ENCODE results near the gene LOXL3. TPM values are rescaled to one million over a fixed set of nuclear protein-coding genes. Genes with fewer than 3 reads are reported as not detected.
A peak's percentile ranks its signal among the peaks of the same experiment; 100 is the strongest.

Gene LOXL3
- total and polyA plus RNA-seq, 9 donors = 2.3 to 8.5 (median 4.4) TPM

DNA sequence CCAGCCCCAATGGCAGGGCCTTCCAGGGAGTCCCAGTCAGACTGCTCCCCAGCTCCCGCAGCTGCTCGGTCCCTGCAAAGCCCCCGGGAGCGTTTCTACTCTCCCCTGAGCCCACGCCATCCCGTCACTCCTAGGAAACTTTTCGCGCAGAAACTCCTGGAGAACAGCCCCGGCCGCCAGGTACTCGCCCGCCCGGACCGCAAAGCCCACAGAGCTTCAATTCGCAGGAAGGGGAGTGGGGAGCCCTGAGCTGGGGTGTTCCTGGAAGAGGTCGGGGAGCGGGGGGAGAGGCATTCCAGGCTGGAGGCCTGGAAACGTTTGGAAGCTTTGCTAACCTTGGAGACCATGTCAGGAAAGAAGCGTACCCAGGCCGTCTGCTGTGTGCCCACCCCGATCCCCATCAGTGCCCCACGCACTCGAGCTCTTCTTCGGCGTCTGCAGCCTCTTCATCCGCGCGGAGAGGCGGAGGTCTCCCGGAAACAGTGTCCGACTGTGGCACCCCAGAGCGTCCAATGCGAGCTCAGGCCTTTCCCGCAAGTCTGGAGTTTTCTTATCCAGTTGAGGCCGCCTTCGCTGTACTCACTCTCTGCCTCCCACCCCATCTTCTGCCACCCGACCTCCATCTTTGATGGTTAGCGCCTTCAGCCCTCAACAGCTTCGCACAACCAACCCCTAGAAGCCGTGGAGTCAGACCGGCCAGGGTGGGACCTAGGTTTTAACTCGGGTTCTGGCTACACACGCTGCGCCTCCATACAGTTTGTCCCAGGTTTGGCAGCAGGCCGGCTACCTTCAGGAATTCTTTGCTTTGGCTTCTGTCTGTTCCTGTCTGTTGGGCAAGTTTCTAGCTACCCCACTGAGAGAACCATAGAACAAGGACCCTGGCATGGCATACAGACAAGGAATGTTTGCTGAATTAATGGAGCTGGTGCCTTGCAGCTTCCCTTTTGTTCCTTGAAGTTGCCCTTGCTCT, 50.0 kb downstream of the LOXL3 start:
- no peaks in the 10 kb centered on the region for H3K9me3 ChIP-seq
- no peaks in the 10 kb centered on the region for H3K27me3 ChIP-seq
- peak overlapping the region; percentile 34 for H3K4me3 ChIP-seq
- WGBS, 3 donors = 54 to 61% (median 58%) methylated on average over 45 of the region's 45 CpGs
- no peaks in the 10 kb centered on the region for H3K36me3 ChIP-seq
- peaks cover 5% of the 10 kb centered on the region for H3K4me1 ChIP-seq (ENCODE audit: insufficient read depth)
- peak in 1 of 5 donors; percentile 23 for DNase-seq
- H3K27ac ChIP-seq = no peak overlapping the region
- TF ChIP-seq, protein P1, sequence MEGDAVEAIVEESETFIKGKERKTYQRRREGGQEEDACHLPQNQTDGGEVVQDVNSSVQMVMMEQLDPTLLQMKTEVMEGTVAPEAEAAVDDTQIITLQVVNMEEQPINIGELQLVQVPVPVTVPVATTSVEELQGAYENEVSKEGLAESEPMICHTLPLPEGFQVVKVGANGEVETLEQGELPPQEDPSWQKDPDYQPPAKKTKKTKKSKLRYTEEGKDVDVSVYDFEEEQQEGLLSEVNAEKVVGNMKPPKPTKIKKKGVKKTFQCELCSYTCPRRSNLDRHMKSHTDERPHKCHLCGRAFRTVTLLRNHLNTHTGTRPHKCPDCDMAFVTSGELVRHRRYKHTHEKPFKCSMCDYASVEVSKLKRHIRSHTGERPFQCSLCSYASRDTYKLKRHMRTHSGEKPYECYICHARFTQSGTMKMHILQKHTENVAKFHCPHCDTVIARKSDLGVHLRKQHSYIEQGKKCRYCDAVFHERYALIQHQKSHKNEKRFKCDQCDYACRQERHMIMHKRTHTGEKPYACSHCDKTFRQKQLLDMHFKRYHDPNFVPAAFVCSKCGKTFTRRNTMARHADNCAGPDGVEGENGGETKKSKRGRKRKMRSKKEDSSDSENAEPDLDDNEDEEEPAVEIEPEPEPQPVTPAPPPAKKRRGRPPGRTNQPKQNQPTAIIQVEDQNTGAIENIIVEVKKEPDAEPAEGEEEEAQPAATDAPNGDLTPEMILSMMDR (IDR thresholded peaks at IDR 0.05) = no peak
- no peak for TF ChIP-seq POLR2A (IDR thresholded peaks at IDR 0.05)
- TF ChIP-seq EP300 (IDR thresholded peaks at IDR 0.05) = no peak
- intact Hi-C loops (cut with DNase I) = loop anchor here in 1 of 4 donors (10.0 kb wide), 1 partner anchor 81 kb away; no protein-coding TSS in a partner anchor

DNA sequence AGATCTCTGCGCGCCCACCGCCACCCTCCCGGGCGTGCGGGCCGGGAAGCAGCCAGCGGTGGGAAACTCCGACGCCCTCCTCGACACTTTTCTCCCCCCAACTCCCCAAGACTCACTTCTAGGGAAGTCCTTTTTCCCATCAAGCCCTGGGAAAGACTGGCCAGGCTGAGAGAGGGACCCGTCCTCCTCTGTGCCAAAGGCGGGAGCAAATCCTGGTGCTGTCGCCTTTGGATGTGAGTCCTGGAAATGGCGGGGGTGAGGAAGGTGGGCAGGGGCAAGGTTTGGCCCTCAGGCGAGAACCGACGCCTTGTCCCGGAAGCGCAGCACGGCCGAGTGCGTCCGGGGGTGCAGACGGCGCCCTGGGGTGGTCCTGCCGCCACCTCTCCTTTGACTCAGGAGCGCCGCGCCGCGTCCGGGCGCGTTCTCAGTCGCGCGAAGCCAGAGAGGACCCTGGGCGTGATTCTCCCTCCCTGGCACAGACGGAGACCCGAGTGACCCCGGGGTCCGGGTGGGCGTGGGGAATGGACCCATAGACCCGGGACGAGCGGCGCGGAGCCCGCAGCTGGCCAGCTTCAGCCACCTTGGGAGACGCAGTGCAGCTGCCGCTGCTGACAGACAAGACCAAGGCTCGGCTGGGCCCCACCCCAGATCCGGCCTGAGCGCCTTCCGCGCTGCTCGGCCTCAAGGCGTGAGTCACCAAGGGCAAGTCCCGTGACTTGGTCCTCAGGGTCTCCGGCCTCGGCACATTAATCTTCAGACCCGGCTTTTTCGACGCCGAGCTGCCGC, 50.8 kb downstream of the LOXL3 start:
- Histone ChIP-seq H3K27ac (no peak overlapping the region), H3K4me3 (peak overlapping the region; percentile 34), H3K36me3 (no peaks in the 10 kb centered on the region), H3K9me3 (no peaks in the 10 kb centered on the region), H3K4me1 (ENCODE audit: insufficient read depth) (peaks cover 6% of the 10 kb centered on the region), H3K27me3 (no peaks in the 10 kb centered on the region)
- TF ChIP-seq, protein P1 (IDR thresholded peaks at IDR 0.05) = no peak
- TF ChIP-seq EP300 (IDR thresholded peaks at IDR 0.05) = no peak
- no peak for TF ChIP-seq POLR2A (IDR thresholded peaks at IDR 0.05)
- WGBS, 3 donors = 1 to 2% (median 2%) methylated on average over 67 of the region's 67 CpGs
- DNase-seq = peak in 4 of 5 donors; percentile 54 to 68 (median 66)
- intact Hi-C loops (cut with DNase I) = loop anchor here in 1 of 4 donors (10.0 kb wide), 1 partner anchor 82 kb away; no protein-coding TSS in a partner anchor

DNA sequence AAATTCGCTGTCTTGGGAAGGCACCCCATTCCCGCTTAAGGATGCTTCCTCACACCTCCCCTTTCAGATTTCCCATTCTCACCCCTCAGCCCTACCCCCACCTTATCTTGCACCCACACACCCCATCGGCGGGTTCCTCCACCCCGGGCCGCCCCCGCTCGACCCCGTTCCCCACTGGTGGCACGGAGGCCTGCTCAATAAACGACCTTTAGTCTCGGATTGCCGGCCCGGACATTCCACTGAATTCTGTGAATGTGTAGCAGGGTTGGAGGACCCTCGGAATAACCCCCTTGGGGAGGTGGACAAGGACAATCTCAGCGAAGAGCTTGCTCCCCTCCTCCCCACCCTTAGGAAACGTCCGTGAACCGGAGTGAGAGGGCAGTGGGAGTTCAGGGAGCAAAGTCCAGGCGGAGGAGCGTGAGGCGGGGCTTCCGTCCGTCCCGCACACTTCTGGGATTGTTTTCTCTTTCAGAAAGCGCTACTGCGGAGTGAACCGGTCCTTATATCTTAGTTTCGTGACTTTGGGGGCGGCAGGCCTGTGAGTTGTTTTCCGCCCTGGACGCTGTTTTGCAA, 51.5 kb downstream of the LOXL3 start:
- no peak for DNase-seq
- peaks cover 6% of the 10 kb centered on the region for H3K4me1 ChIP-seq (ENCODE audit: insufficient read depth)
- TF ChIP-seq EP300 (IDR thresholded peaks at IDR 0.05) (no peak), POLR2A (IDR thresholded peaks at IDR 0.05) (no peak)
- TF ChIP-seq, protein P1 (IDR thresholded peaks at IDR 0.05) = no peak
- intact Hi-C loops (cut with DNase I) = loop anchor here in 1 of 4 donors (10.0 kb wide), 1 partner anchor 83 kb away; no protein-coding TSS in a partner anchor
- 18 to 24% (median 23%) methylated on average over 32 of the region's 32 CpGs for WGBS, 3 donors
- H3K36me3 ChIP-seq = no peaks in the 10 kb centered on the region
- H3K27ac ChIP-seq = no peak overlapping the region
- H3K4me3 ChIP-seq = peak overlapping the region; percentile 34
- no peaks in the 10 kb centered on the region for H3K9me3 ChIP-seq
- no peaks in the 10 kb centered on the region for H3K27me3 ChIP-seq
